Activated naive CD4-positive, alpha-beta T cell treated with anti-CD3 and anti-CD28 coated beads, Interleukin-2, amount 50 U/mL, for 16 hours (primary cell): Measurements from ENCODE around the gene UBL4B.

ENCODE experiments used
- DNase-seq: peaks from one replicate; pipeline ENCODE4 v3.0.0-alpha.2; 2020

The UBL4B gene

DNA sequence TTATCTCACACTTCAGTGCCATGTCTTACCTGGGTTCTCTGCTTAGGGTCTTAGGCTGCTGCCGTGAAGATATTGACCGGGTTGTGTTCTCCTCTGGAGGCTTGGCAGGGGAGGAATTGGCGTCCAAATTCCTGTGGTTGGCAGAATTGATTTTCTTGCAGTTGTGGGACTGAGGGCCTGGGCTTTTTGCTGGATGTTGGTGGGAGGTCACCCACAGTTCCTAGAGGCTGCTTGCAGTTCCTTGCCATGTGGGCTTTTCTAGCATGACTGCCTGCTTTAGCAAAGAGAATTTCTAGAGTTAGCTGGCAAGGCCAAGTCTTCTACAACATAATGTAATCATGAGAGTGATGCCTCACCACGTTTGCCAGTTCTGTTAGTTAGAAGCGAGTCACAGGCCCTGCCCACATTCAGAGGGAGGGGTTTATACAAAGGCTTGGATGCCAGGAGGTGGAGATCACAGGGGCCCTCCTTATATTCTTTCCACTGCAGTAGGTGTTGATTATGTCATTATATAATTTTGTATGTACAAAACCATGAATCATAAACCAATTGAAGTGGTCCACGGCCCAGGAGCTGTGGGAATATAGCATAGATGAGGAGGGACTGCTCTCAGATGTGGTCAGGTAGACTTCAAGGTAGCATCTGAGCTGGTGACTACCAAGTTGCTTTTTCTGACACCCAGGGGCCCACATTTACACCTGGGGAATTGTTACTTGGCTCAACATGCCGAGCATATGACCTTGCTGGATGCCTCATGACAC, 6.6 kb downstream of the UBL4B start:
- peak; percentile 47 for DNase-seq

DNA sequence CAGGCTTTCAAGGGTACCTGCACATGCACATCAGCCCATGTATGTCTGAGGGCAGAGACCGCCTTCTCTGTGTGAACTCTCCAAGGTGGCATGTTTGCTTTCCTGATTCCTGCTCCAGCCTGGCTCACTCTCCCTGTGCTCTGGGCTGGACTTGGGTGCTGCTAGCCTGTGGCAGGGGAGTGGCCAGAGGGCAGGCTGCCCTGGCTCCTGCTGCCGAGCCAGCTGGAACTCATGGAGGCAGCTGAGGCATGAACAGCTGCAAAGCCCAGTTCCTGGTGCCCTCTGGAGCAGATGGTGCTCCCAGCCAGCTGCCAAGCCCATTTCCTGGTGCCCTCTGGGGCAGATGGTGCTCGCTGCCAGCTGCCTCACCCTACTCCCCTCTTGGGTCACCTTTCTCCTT, 7.6 kb downstream of the UBL4B start:
- DNase-seq = no peak

DNA sequence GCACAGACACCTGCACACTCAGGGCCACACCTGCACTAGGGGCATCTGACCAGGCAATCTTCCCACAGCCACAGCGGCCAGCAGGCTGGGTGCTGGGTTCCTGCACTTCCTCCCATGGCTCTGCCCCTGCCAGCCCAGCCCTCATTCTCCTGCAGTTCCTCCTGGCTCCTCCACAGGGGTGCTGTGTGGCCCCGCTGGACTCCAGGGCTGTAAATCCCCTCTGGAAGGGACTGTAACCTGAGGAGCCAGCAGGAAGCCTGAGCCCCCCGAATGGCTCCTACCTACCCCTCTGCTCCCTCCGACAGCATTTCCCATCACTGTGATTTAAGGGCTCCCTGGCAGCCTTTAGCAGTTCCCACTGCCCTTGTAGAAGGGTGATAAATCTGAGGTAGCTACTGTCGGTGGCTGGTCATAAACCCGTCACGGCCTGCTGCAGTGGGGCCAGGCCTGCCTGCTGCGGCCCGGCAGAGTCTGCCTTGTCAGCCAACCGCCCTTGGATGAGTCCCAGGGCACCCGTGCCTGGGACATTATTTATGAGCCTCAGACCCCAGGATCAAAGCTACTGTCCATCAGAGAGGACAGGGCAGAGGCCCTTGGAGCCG, 8.8 kb downstream of the UBL4B start:
- DNase-seq = no peak

DNA sequence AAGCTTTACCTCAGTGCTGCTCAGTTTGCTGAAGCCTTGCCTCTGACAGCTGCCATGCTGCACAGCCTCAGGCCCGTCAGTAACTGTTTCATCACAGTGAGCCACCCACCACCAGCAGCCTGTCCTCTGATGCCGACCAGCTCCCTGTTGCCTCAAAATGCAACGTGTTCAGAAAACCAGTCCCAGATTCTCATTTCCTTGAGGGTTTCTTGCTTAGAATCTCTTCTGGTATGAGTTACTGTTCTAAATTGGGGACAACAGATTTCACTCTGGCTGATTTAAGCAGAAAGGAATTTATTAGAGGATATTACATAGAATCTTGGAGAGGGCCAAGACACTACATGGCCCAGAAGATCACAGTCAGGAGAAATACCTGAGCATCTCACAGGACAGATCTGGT, 11.0 kb downstream of the UBL4B start:
- DNase-seq = no peak

DNA sequence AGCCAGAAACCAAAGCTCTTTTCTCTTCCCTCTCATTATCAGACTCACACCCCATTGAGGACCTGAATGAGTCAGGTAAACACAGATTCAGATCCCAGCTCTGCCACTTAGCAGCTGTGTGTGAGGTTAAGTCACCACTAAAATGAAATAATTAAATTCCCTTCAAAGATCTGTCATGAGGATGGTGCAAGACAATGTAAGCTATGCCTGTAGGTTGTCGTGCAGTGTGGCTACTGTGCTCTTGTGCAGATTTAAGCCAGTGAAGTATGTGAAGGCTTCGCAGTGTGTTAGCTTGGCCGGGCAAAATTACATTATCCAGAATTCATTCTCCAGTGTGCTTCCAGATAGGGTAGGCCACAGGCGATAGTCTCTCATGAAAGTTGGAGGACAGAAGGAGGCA, 13.6 kb downstream of the UBL4B start:
- no peak for DNase-seq

DNA sequence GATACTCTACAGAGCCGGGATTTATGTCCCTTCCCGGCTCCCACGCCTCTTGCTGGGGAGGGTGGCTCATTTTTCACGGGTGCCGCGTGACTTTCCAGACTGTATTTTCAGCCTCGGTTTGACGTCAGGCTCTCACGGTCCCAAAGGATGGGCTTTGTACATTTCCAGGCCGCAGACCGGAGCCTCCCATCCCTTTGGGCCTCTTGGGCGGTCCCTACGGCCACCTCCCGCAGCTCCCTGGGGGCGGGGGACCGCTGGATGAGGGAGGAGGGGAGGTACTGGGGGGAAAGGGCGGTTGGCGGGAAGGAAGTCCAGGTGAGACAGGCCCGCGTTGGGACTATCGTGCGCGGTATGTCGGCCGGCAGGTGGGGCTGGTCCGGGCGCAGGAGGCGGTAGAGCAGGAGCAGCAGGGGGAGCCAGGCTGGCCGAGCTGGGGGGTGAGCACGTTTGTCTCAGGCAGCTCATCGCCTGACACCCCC, 17.9 kb downstream of the UBL4B start:
- DNase-seq = no peak

DNA sequence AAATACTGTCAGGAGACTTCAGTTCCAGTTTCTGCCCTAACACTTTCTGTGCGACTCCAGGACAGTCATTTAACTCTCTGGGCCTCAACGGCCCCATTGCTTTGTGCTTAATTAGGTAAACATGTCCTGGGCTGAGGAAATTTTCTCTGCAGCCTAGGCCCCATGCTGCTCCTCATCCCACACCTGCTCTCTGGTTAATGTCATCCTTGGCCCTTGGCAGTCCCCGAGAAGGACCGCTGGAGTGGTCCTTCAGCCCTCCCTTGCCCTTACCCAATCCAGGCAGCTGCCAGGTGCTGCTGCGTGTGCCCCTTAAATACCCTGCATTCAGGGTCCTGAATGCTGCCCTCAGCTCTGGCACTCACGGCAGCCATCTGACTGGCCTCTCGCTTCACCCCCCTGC, 18.7 kb downstream of the UBL4B start:
- DNase-seq = no peak

DNA sequence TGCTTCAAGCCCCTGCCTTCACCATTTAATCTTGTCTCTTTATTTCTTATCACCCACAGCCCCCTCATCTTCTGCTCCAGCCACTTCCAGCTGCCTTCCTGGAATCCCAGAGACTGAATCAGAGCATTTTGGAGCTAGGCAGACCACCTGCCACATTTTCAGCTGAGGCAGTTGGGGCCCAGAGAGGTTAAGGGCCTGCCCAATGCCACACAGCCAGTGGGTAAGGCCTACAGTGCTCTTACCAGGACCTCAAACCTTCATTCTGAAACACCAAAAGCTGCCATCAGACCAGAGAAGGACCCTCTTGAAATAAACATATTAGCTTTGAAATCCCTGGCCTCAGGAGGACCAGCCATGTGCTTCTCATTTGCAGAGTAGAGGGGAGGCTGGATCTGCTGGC, 20.4 kb downstream of the UBL4B start:
- DNase-seq = no peak

DNA sequence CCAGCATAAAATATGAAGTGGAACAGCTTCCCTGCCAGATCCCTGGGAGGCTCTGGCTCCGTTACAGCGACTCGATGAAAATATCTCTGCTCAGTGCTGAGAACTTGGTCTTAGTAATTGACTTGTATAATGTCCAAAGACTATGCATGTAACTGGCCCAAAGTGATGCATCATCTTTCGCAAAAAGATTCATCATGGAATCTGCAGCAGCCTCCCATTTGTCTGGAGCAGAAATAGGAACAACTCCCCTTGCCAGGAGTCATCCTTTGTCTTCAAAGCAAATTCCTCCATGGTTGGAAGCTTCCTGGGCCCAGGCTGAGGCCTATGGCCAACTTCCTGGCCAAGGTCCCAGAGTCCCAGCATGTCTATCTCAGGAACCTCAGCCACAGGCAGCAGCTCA, 21.2 kb downstream of the UBL4B start:
- DNase-seq = no peak

DNA sequence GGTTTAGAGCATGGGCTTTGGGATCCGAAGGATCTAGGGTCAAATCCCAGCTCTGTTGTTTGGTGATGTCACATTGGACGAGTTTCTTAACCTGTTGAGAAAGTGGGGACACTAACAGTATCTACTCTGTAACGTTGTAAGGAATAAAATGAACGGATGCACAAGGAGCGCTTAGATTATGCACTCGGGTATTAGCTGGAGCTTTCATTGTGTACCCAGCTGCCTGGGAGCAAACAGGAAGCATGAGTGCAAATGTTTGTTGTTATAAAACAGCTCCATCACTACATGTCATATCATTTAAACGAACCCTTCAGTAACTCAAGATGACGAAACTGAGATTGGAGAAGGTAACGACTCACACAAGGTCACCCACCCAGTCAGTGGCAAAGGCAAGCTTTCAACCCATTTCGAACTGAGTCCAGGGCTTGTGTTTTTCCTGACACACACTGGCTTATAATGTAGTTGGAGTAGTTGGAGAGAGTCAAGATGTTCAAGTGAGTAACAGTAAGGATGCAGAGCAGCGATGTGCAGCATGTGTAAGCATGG, 21.9 kb downstream of the UBL4B start:
- no peak for DNase-seq

DNA sequence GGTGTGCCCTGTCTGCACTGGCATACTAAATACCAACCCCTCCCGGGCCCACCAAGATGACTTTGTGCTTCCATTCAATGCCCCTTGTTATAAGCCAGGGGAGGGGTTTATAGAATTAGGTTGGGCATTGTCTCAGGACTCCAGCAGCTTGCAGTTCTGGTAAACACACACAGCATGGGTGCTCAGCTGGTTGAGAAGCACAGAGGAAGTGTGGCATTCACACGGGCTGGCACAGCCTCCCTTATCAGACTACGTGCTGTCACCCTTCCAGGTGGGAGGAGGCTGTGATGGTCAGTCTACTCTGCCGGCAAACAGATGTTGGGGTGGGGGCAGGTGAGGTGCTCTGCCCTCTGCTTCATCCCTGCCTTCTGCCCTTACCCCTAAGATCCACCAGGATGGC, 23.0 kb downstream of the UBL4B start:
- no peak for DNase-seq

DNA sequence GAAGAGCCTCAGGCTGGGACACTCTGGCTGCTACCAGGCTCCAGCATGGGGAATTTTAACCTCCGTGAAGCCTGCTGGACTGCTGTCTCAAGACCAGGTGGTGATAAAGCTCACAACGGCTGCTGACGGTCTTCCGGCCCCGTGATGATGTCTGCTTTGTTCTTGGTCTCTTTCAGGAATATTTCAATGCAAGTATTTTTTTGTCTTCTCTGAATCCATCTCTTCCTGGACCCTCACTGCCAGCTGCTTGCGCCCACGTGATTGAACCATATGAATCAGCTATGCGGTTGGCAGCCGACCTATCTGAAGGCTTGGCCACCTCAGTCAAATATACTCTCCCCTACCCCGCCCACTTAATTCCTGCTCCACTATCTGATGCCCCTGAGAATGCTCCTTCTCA, 23.4 kb downstream of the UBL4B start:
- no peak for DNase-seq

DNA sequence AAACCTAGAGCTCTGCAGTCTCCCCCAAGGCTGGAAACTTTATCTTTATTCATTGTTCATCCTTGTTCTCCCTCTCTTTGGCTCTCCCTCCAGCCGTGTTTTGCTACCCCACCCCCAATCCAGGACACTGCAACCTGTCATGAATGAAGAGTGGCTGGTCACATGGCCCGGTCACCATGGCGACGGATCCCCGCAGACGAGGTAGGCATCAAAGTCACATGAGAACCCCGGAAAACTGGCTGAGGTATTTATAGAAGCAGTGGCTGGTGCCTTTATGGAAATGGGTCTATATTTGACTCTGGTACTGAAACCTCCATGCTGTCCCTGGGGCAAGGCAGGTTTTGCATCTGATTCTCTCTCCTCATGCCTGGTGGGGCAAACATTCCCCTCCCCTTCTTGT, 24.7 kb downstream of the UBL4B start:
- no peak for DNase-seq

DNA sequence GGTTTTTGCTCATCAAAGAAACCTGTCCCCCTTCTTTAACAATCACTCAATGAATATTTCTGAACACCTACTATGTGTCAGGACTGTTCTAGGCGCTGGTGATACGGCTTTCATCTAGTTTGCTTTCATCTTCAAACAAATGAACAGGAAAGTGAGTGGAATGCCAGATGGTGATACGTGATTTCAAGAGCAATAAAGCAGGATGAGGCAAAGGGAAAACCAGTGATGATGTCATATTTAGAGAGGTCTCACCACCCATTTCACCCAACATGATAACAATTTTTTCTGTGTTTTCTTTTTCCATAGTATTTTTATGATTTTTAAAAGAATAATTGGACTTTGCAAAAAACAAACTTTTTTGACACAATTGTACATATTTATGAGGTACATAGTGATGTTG, 26.7 kb downstream of the UBL4B start:
- no peak for DNase-seq

DNA sequence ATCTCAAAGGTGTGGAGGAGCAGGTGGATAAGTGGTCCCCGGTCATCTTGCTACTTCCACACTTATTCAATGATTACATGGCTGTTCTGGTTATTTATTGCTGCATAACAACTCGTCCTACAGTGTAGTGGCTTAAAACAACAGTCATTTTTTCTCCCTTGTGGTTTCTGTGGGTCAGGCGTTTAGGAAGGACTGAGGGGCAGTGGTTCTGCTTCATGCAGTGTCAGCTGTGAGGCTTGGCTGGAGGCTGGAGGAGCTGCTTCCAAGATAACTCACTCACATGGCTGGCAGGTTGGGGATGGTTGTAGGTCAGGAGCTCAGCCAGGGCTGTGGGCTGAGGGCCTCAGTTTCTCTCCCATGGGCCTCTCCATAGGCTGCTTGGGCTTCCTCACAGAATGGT, 32.1 kb downstream of the UBL4B start:
- DNase-seq = no peak

DNA sequence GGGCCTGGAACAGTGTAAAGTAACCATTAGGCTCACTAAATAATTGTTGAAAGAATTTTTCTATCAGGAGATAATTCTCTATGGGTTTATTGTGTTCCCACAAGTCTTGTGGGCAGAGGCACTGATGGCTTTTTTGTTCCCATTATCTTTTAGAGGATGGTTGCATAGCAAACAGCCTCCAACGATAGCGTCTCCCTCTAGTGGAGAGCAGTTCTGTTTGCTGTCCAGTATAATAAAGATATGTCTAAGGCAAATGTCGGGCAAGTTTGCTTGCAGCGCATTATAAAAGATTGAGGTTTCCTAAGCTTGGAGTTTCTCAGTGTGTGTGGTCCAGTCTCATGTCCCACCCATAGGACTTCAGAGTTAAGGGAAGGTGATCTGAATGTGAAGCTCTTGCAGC, 36.7 kb downstream of the UBL4B start:
- no peak for DNase-seq

DNA sequence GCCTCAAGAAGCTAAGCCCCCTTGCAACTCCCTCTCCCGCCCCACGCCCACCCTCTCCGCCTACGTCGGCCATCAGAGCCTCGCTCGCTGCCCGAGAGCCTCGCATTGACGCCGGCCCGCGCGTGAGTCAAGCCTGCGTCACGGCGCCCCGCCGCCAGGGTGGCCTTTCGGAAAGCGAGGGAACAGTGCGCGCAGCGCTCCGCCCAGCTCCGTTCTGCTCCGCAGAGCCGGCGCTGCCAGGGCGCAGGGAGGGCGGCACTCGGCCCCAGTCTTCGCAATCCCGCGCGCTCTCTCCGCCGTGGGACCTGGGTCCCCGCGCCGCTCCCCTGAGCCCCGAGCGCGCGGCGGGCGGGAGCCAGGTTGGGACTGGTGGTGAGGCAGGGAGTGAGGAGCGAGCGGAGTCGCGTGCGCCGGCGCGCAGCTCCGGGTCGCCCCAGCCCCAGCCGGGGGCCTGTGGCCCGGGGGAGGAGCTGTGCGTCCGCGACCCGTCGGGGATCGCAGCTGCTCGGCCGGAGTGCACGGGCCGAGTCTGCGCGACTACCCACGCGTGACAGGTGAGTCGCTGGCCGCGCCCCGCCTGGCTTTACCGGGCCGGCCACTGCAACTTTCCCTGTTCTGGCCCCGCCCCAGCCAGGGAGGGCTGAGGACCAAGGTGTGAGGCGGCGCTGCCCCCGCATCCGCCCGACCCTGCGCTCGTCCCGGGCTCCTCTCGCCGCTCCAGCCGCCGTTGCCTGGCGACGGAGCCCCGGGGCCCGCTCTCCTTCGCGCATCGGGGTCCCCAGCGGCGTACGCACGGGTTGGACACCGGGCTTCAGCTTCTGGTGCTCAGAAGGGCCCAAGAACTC, 38.3 kb downstream of the UBL4B start, which contains the start of gene SLC6A17:
Gene SLC6A17, plus strand, starts transcription at position 165 of the 845 bp plus-strand sequence. CDS start 16,436 bp downstream, outside the sequence.
- peak; percentile 30 for DNase-seq

DNA sequence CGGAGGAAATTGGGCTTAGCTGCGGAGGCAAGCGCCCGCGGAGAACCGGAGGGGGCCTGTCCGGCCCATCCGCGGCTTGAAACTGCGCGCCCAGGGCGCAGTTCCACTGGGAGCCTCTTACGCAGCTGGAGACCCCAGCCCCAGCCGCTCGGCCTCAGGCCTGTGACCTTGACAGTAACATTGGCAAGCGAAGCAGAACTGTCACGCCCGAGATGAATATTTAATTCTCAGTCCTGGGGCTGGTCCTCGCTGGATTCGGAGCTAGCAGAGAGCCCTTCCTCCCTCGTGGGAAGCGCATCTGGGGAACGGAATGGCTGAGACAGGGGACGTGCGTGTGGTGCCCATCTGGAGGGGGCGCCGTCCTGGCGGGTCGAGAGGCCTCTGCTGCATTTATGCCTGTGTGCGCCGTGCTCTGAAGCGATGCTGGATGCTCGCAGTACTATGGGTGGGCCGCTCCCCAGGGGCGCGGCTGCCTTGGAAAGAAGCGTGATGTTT, 39.0 kb downstream of the UBL4B start:
- no peak for DNase-seq

DNA sequence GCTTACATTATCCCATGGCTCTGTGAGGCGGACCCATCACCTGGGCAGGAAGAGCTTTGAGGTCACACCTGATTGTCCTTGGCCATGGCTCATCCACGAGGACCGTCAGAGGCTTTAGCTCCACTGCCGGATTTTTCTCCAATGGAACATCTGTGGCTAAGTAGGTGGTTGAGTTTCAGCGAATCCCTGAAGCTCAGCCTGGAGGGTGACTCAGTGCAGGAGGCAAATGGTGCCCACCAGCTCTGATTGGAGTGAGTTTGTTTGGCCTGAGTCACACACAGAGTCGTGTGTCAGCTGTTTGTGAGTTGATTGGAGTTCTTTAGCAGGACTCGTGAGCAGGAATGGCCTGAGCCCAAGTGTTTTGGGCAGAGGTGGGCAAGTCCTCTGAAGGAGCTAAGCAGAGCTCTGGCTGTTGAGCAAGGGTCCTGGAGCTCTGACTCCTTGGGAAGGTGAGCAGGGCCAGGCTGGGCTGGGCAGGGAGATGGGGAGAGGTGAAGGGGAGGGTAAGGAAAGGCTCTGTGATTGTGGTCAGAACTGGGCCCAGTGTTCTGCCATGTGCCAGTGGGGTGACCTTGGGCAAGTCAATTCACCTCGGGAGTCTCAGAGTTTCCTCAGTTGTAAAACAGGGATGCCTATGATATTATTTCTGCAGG, 40.0 kb downstream of the UBL4B start:
- no peak for DNase-seq

DNA sequence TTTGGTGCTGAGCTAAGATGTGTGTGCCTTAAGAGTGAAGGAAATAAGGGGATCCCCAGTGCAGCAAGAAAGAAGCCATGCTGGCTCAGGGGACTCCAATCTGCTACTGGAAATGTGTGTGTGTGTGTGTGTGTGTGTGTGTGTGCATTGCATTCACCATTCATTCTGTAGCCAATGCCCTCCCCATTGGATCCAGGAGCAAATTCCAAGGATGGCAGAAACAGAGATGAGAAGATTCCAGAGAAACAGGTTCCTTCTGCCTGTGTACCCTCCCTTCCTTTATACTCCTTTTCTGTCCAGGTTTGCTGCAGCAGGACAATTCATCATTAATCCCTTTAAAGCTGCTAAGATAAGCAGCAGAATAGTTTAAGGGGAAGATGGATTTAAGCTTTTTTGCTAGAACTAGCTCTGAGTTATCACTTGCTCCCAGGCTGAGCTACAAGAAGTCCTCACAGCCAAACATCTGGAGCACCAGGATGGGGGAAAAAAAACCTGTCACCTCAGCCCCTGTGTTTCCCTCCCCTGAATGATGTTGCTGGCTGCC, 41.2 kb downstream of the UBL4B start:
- no peak for DNase-seq

DNA sequence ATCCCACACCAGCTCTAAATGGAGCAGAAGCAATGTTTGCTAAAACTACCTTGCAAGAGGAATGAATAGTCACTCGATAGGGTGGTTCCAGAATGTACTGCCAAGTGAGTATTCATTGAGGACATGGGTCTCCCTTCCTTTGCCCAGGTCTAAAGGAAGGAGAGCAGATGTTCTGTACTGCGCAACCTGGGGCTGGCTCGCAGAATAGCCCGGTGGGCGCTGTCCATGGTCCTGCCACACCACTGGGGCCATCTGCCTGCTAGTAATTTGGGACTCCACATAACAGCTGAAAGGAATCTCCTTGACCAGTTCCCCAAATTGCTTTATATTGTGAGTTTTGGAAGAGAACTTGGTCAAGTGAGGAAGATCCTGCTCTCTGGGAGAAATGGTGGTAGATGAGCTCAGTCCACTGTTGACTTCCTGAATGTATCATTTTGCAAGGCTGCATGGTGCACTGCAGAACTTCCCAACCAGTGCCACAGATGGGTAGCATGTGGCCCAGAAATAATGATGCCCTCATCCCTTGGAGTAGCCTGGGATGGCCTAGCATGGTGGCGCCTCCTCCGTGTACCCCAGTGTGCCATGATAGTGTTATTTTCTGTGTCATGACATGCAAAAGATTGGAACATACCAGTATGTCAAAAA, 43.8 kb downstream of the UBL4B start:
- DNase-seq = peak; percentile 36

DNA sequence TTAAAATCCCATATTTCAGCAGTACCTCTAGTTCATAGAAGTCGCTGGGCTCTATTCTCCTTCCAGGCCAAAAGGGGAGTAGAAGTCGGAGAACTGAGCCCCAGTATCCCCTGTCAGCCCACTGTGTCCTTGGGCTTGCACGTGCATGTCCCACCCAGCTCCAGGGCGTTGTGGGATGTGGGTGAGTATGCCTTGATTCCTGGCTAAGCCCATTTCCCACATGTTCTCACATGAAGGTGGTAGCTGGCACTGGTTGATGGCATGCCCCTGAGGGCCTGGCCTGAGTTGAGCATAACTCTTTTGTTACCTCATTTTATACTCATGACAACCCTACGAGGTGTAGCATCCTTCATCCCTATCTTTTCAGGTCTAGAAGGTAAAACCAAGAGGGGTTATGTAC, 46.0 kb downstream of the UBL4B start:
- no peak for DNase-seq
